HepG2 (cell line): ENCODE measurements around the gene ACBD6. TPM values are rescaled to one million over a fixed set of nuclear protein-coding genes. Genes with fewer than 3 reads are reported as not detected.

Experiments
- ATAC-seq: fragments of 200-7000 bp; cut with Tn5 transposase; 3 replicates; pipeline ENCODE4 v1.9.1; 2020; ENCODE audit warnings: mild to moderate bottlenecking, moderate library complexity
- BruUV-seq: library from RNA; stranded (reverse); fragments of 400-500 nt; replicated peaks from 2 replicates; lab custom pipeline; 2021; lab: Mats Ljungman, UMichigan
- CTCF ChIA-PET: fragments of 300-600 bp; formaldehyde crosslinking; extraction: SDS; loops from one replicate; lab custom pipeline; 2021; ENCODE audit warnings: low total read pairs, inconsistent platforms, low intra/inter-chr PET ratio; lab: Yijun Ruan, JAX
- POLR2A ChIA-PET: fragments of 350-600 bp; sonication (Branson Sonifier 250); formaldehyde crosslinking; loops from one replicate; lab custom pipeline; 2020; ENCODE audit warnings: antibody characterized with exemption, inconsistent platforms; lab: Yijun Ruan, JAX
- DNase-seq: peaks from one replicate; pipeline ENCODE4 v3.0.0-alpha.2; 2015; ENCODE audit warnings: low spot score
- FAIRE-seq: peaks from 3 replicates; lab custom pipeline; 2011; peaks lifted over from hg19 to GRCh38; lab: Jason Lieb, UNC
- H2AFZ ChIP-seq: one replicate; pipeline ENCODE4 v1.6.1; 2011; ENCODE audit warnings: low read length, inconsistent platforms
- H3K27ac ChIP-seq: fragments of 300-600 bp; 3 replicates; pipeline ENCODE4 v1.8.0; 2011; ENCODE audit warnings: mixed run types, mild to moderate bottlenecking, mixed read lengths, low read length, inconsistent platforms; ENCODE audit not compliant: insufficient read depth; ENCODE audit errors: extremely low read length
- H3K27me3 ChIP-seq, 2 experiments: fragments of 200-600 bp in 1 of 2; 2 replicates in 1 of 2; 3 replicates in 1 of 2; pipeline versions ENCODE4 v1.6.0 to v1.8.0; 2011; ENCODE audit warnings: low read length in 2 of 2, mild to moderate bottlenecking in 2 of 2, moderate library complexity in 2 of 2, inconsistent platforms in 1 of 2; ENCODE audit not compliant: insufficient read depth in 2 of 2, control insufficient read depth in 1 of 2
- H3K36me3 ChIP-seq, 2 experiments: fragments of 200-600 bp in 1 of 2; replicated peaks in 1 of 2; 2 replicates in 1 of 2; 3 replicates in 1 of 2; pipeline versions ENCODE4 v1.5.1 to v1.8.0; 2011; ENCODE audit warnings: low read length in 2 of 2, inconsistent platforms in 1 of 2; ENCODE audit not compliant: insufficient read depth in 2 of 2, control insufficient read depth in 1 of 2
- H3K4me1 ChIP-seq: 2 replicates; pipeline ENCODE4 v1.5.1; 2012; ENCODE audit warnings: low read length, inconsistent platforms; ENCODE audit not compliant: insufficient read depth
- H3K4me2 ChIP-seq: 2 replicates; pipeline ENCODE4 v1.6.0; 2011; ENCODE audit warnings: low read depth, low read length, inconsistent platforms
- H3K4me3 ChIP-seq, 3 experiments: fragments of 200-600 bp in 1 of 3; sonication (generic), shearing (Covaris generic) in 1 of 3; replicated peaks in 1 of 3; 2 replicates each; pipeline ENCODE4 v1.5.1; 2011 to 2016; ENCODE audit warnings: low read length in 3 of 3, inconsistent platforms in 2 of 3, low read depth in 2 of 3, mild to moderate bottlenecking in 2 of 3, control low read depth in 1 of 3, mixed read lengths in 1 of 3; ENCODE audit not compliant: insufficient read depth in 1 of 3
- H3K79me2 ChIP-seq: one replicate; pipeline ENCODE4 v1.6.1; 2011; ENCODE audit warnings: low read length, inconsistent platforms; ENCODE audit not compliant: insufficient read depth
- H3K9ac ChIP-seq: 2 replicates; pipeline ENCODE4 v1.6.0; 2011; ENCODE audit warnings: mild to moderate bottlenecking, low read depth, low read length, inconsistent platforms; ENCODE audit not compliant: insufficient read depth
- H3K9me3 ChIP-seq: 2 replicates; pipeline ENCODE4 v1.5.1; 2012; ENCODE audit warnings: mild to moderate bottlenecking, low read length
- H4K20me1 ChIP-seq: 2 replicates; pipeline ENCODE4 v1.6.0; 2011; ENCODE audit warnings: inconsistent platforms, mild to moderate bottlenecking, low read length, moderate library complexity; ENCODE audit not compliant: insufficient read depth
- CCAR2 ChIP-seq: fragments of 200-400 bp; formaldehyde crosslinking; optimal IDR thresholded peaks from 2 replicates; pipeline ENCODE3; 2018; ENCODE audit warnings: low read depth, mild to moderate bottlenecking, low read length, moderate library complexity
- FOXC1 ChIP-seq: sonication (generic); formaldehyde crosslinking; IDR thresholded peaks from 2 replicates; pipeline ENCODE4 v1.8.0; 2022; ENCODE audit warnings: mild to moderate bottlenecking, missing genetic modification reagents, borderline replicate concordance
- HNRNPLL ChIP-seq: fragments of 200-400 bp; formaldehyde crosslinking; IDR thresholded peaks from 2 replicates; pipeline ENCODE4 v1.6.1; 2017; ENCODE audit warnings: mild to moderate bottlenecking, low read depth, low read length; ENCODE audit not compliant: poor library complexity, severe bottlenecking
- TAF1 ChIP-seq: sonication (generic); formaldehyde crosslinking; IDR thresholded peaks from 2 replicates; pipeline ENCODE4 v1.4.0; 2020; ENCODE audit warnings: missing genetic modification reagents
- TCF7L2 ChIP-seq: IDR thresholded peaks from 2 replicates; pipeline ENCODE4 v1.6.1; 2011; ENCODE audit warnings: mild to moderate bottlenecking, low read depth, low read length, moderate library complexity
- ZNF44 ChIP-seq: sonication (generic); formaldehyde crosslinking; IDR thresholded peaks from 2 replicates; pipeline ENCODE4 v1.5.1; 2020; ENCODE audit warnings: mild to moderate bottlenecking, missing genetic modification reagents
- ZSCAN29 ChIP-seq: sonication (generic); formaldehyde crosslinking; conservative IDR thresholded peaks from 2 replicates; pipeline ENCODE4 v1.4.0; 2020; ENCODE audit warnings: mild to moderate bottlenecking, missing genetic modification reagents
- WGBS: methylation state at CpG from one replicate; pipeline ENCODE4 v1.1.6; 2017; ENCODE audit warnings: low lambda C conversion rate; 5-methylcytosine and 5-hydroxymethylcytosine counted together
- in situ Hi-C: cut with HindIII; loops from 2 replicates; pipeline ENCODE4 v1.10.0; 2017; ENCODE audit warnings: low pct_unique_long_range_greater_than_20kb; ENCODE audit not compliant: extremely low pct_ligation_motif_present
- intact Hi-C: fragments of 100-400 bp; cut with micrococcal nuclease; formaldehyde crosslinking; loops from one replicate; pipeline ENCODE4 v1.10.0; 2022; ENCODE audit not compliant: unreplicated experiment
- polyA plus RNA-seq, 8 experiments: library from polyadenylated mRNA; depleted of rRNA in 3 of 8; stranded (reverse) in 7 of 8; unstranded in 1 of 8; fragments of >200 nt; fragmentation: Illumina TruSeq in 4 of 8; extraction: Trizol in 4 of 8; gene quantifications; 2 replicates each; pipeline versions ENCODE4 v1.2.1 to v1.2.3, GENCODE V29; 2011 to 2016; ENCODE audit warnings: low read depth in 4 of 8, missing spikeins in 1 of 8, mixed read lengths in 1 of 8; ENCODE audit not compliant: insufficient read depth in 1 of 8
- total RNA-seq, 5 experiments: library from RNA; depleted of rRNA; stranded (reverse); fragments of >200 nt; fragmentation: Illumina TruSeq; extraction: Trizol; gene quantifications; 2 replicates each; pipeline ENCODE4 v1.2.3, GENCODE V29; 2016; ENCODE audit warnings: low read depth in 1 of 5
- TF ChIP-seq, protein P1 (sequence below): sonication (generic); formaldehyde crosslinking; IDR thresholded peaks from 2 replicates; pipeline ENCODE4 v1.5.1; 2020; ENCODE audit warnings: missing genetic modification reagents, mild to moderate bottlenecking, borderline replicate concordance
- TF ChIP-seq, protein P2 (sequence below): sonication (generic); formaldehyde crosslinking; IDR thresholded peaks from 2 replicates; pipeline ENCODE4 v1.8.1; 2023; ENCODE audit warnings: mild to moderate bottlenecking, missing genetic modification reagents

The ACBD6 gene
- total and polyA plus RNA-seq, 2 of the 13 experiments (the other 11 are each of a cell fraction or from before 2014, with no cell fraction given), result 33.5 to 47.2 TPM

DNA sequence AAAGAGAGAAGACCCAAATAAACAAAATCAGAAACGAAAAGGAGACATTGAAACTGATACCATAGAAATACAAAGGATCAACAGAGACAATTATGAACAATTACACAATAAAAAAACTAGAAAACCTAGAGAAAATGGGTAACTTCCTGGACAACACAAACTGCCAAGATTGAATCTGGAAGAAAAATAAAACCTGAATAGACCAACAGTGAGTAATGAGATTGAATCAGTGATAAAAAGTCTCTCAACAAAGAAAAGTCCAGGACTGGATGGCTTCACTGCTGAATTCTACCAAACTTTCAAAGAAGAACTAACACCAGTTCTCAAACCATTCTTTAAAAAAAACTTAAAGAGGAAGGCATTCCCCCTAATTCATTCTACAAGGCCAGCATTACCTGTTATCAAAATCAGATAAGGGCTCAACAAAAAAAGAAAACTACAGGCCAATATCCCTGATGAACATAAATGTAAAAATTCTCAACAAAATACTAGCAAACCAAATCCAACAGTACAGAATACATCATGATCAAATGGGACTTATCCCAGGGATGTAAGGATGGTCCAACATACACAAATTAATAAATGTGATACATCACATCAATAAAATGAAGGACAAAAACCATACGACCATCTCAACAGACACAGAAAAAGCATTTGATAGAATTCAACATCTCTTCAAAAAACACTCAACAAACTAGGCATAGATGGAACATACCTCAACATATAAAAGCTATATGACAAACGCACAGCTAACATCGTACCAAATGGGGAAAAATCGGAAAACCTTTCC is 119.9 kb downstream of the ACBD6 start:
- Histone ChIP-seq H3K36me3 (no peaks in the 10 kb centered on the region; a peak in 1 of 5 replicates), H4K20me1 (no peaks in the 10 kb centered on the region), H3K79me2 (peaks cover 7% of the 10 kb centered on the region), H3K9ac (no peak overlapping the region), H3K27ac (no peak overlapping the region), H3K4me1 (no peaks in the 10 kb centered on the region), H3K27me3 (no peaks in the 10 kb centered on the region), H2AFZ (no peak overlapping the region), H3K4me2 (no peak overlapping the region), H3K4me3 (no peak overlapping the region), H3K9me3 (peaks cover 38% of the 10 kb centered on the region)
- TF ChIP-seq, protein P1, sequence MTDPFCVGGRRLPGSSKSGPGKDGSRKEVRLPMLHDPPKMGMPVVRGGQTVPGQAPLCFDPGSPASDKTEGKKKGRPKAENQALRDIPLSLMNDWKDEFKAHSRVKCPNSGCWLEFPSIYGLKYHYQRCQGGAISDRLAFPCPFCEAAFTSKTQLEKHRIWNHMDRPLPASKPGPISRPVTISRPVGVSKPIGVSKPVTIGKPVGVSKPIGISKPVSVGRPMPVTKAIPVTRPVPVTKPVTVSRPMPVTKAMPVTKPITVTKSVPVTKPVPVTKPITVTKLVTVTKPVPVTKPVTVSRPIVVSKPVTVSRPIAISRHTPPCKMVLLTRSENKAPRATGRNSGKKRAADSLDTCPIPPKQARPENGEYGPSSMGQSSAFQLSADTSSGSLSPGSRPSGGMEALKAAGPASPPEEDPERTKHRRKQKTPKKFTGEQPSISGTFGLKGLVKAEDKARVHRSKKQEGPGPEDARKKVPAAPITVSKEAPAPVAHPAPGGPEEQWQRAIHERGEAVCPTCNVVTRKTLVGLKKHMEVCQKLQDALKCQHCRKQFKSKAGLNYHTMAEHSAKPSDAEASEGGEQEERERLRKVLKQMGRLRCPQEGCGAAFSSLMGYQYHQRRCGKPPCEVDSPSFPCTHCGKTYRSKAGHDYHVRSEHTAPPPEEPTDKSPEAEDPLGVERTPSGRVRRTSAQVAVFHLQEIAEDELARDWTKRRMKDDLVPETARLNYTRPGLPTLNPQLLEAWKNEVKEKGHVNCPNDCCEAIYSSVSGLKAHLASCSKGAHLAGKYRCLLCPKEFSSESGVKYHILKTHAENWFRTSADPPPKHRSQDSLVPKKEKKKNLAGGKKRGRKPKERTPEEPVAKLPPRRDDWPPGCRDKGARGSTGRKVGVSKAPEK (CRISPR knock-in tag), result no peak
- TF ChIP-seq HNRNPLL, result no peak
- TF ChIP-seq, protein P2, sequence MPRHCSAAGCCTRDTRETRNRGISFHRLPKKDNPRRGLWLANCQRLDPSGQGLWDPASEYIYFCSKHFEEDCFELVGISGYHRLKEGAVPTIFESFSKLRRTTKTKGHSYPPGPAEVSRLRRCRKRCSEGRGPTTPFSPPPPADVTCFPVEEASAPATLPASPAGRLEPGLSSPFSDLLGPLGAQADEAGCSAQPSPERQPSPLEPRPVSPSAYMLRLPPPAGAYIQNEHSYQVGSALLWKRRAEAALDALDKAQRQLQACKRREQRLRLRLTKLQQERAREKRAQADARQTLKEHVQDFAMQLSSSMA (CRISPR knock-in tag), result no peak
- TF ChIP-seq FOXC1 (CRISPR knock-in tag), result no peak
- TF ChIP-seq TAF1, result no peak
- no peak for TF ChIP-seq ZNF44 (CRISPR knock-in tag)
- no peak for TF ChIP-seq TCF7L2
- TF ChIP-seq CCAR2, result no peak
- no peak for TF ChIP-seq ZSCAN29 (CRISPR knock-in tag)
- intact Hi-C loops, result no loop called here
- in situ Hi-C loops, result no loop called here
- no peak for DNase-seq
- POLR2A ChIA-PET, result no interaction called here
- over 99% methylated on average over 5 of the region's 5 CpGs for WGBS
- CTCF ChIA-PET, result no interaction called here
- no peak for FAIRE-seq
- ATAC-seq, result no peak
- no TSS peak for BruUV-seq
